ENCODE data around the gene CALB2. TPM values are rescaled to one million over a fixed set of nuclear protein-coding genes. Genes with fewer than 3 reads are reported as not detected.

CALB2 gene
- total and polyA plus RNA-seq, 2 of the 8 experiments (the other 6 are each of a cell fraction or from before 2014, with no cell fraction given) = 1.9 to 2.6 TPM

DNA sequence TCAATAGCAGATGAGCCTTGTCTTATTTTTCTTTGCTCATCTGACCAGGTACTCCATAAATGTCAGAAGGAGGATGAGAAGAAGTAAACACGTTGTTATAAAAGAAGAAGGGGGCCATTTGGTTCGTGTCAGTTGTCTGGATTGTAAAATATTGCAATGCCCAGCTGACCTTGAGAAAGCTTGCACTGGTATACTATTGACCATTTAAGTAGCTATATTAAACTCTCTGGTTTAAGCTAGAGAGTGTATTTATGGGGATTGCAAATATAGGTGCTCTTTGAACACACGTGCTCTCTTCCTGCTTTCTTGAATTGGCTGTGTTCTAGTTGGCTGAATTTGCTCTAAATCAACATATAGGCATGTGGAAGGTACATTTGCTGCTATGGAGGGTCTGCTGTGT is 43.3 kb upstream of the CALB2 start (continued):
- TF ChIP-seq GTF2F1 (IDR thresholded peaks at IDR 0.05; ENCODE audit: borderline replicate concordance, low read depth, low read length) (no peak), ASH2L (IDR thresholded peaks at IDR 0.05; ENCODE audit: low read length) (no peak)

Data from H1 (cell line).